HepG2 (cell line): ENCODE results near the gene CERT1. TPM values are rescaled to one million over a fixed set of nuclear protein-coding genes. Genes with fewer than 3 reads are reported as not detected.
A peak's percentile ranks its signal among the peaks of the same experiment; 100 is the strongest.

Source experiments
- CHD2 ChIP-seq: IDR thresholded peaks from 2 replicates; pipeline ENCODE4 v1.6.1; 2011; ENCODE audit warnings: low read depth, low read length, improper control_type of control experiment
- NAIF1 ChIP-seq: sonication (generic); formaldehyde crosslinking; IDR thresholded peaks from 2 replicates; pipeline ENCODE4 v1.5.0; 2020; ENCODE audit warnings: mild to moderate bottlenecking, missing genetic modification reagents, borderline replicate concordance
- NCOR1 ChIP-seq: fragments of 200-600 bp; sonication (generic); IDR thresholded peaks from 2 replicates; pipeline ENCODE4 v1.7.0; 2017; ENCODE audit warnings: antibody characterized with exemption, low read length, borderline replicate concordance
- PCBP1 ChIP-seq: fragments of 200-400 bp; formaldehyde crosslinking; IDR thresholded peaks from 2 replicates; pipeline ENCODE4 v1.6.1; 2017; ENCODE audit warnings: mild to moderate bottlenecking, low read depth, low read length, borderline replicate concordance
- ZMAT3 ChIP-seq: sonication (generic); formaldehyde crosslinking; conservative IDR thresholded peaks from 2 replicates; pipeline ENCODE4 v1.7.0; 2021; ENCODE audit warnings: missing genetic modification reagents
- ZNF264 ChIP-seq: sonication (generic); formaldehyde crosslinking; IDR thresholded peaks from 2 replicates; pipeline ENCODE4 v1.4.0; 2020; ENCODE audit warnings: missing genetic modification reagents
- ZNF709 ChIP-seq: sonication (generic); formaldehyde crosslinking; IDR thresholded peaks from 2 replicates; pipeline ENCODE4 v1.5.0; 2020; ENCODE audit warnings: mild to moderate bottlenecking, missing genetic modification reagents
- polyA plus RNA-seq, 8 experiments: library from polyadenylated mRNA; depleted of rRNA in 3 of 8; stranded (reverse) in 7 of 8; unstranded in 1 of 8; fragments of >200 nt; fragmentation: Illumina TruSeq in 4 of 8; extraction: Trizol in 4 of 8; gene quantifications; 2 replicates each; pipeline versions ENCODE4 v1.2.1 to v1.2.3, GENCODE V29; 2011 to 2016; ENCODE audit warnings: low read depth in 4 of 8, missing spikeins in 1 of 8, mixed read lengths in 1 of 8; ENCODE audit not compliant: insufficient read depth in 1 of 8
- total RNA-seq, 5 experiments: library from RNA; depleted of rRNA; stranded (reverse); fragments of >200 nt; fragmentation: Illumina TruSeq; extraction: Trizol; gene quantifications; 2 replicates each; pipeline ENCODE4 v1.2.3, GENCODE V29; 2016; ENCODE audit warnings: low read depth in 1 of 5
- TF ChIP-seq, protein P1 (sequence below): sonication (generic); formaldehyde crosslinking; conservative IDR thresholded peaks from 2 replicates; pipeline ENCODE4 v1.8.1; 2023; ENCODE audit warnings: missing genetic modification reagents
- TF ChIP-seq, protein P2 (sequence below), 2 experiments: sonication (generic) in 1 of 2; formaldehyde crosslinking in 1 of 2; IDR thresholded peaks; 2 replicates each; pipeline versions ENCODE4 v1.4.0 to v1.6.1; 2016 to 2020; ENCODE audit warnings: borderline replicate concordance in 1 of 2, low read depth in 1 of 2, mild to moderate bottlenecking in 1 of 2, missing genetic modification reagents in 1 of 2
- TF ChIP-seq, protein P3 (sequence below): IDR thresholded peaks from 2 replicates; pipeline ENCODE4 v1.6.1; 2016
- TF ChIP-seq, protein P4 (sequence below): sonication (generic); formaldehyde crosslinking; IDR thresholded peaks from 2 replicates; pipeline ENCODE4 v1.4.0; 2020; ENCODE audit warnings: mild to moderate bottlenecking, missing genetic modification reagents
- TF ChIP-seq, protein P5 (sequence below): sonication (generic); formaldehyde crosslinking; IDR thresholded peaks from 2 replicates; pipeline ENCODE4 v1.4.0; 2020; ENCODE audit warnings: missing genetic modification reagents, borderline replicate concordance

The CERT1 gene
- total and polyA plus RNA-seq, 2 of the 13 experiments (the other 11 are each of a cell fraction or from before 2014, with no cell fraction given): 8.2 to 12.7 TPM

- TF ChIP-seq, protein P1, sequence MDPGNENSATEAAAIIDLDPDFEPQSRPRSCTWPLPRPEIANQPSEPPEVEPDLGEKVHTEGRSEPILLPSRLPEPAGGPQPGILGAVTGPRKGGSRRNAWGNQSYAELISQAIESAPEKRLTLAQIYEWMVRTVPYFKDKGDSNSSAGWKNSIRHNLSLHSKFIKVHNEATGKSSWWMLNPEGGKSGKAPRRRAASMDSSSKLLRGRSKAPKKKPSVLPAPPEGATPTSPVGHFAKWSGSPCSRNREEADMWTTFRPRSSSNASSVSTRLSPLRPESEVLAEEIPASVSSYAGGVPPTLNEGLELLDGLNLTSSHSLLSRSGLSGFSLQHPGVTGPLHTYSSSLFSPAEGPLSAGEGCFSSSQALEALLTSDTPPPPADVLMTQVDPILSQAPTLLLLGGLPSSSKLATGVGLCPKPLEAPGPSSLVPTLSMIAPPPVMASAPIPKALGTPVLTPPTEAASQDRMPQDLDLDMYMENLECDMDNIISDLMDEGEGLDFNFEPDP (CRISPR knock-in tag): no peak
- TF ChIP-seq, protein P2, sequence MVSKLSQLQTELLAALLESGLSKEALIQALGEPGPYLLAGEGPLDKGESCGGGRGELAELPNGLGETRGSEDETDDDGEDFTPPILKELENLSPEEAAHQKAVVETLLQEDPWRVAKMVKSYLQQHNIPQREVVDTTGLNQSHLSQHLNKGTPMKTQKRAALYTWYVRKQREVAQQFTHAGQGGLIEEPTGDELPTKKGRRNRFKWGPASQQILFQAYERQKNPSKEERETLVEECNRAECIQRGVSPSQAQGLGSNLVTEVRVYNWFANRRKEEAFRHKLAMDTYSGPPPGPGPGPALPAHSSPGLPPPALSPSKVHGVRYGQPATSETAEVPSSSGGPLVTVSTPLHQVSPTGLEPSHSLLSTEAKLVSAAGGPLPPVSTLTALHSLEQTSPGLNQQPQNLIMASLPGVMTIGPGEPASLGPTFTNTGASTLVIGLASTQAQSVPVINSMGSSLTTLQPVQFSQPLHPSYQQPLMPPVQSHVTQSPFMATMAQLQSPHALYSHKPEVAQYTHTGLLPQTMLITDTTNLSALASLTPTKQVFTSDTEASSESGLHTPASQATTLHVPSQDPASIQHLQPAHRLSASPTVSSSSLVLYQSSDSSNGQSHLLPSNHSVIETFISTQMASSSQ (IDR thresholded peaks at IDR 0.05; ENCODE audit: low read depth): 0 out of 2 replicates have a peak, but pooled peaks have one; percentile 29
- TF ChIP-seq, protein P2 (CRISPR knock-in tag; IDR thresholded peaks at IDR 0.05; ENCODE audit: borderline replicate concordance): no peak
- TF ChIP-seq NAIF1 (CRISPR knock-in tag) (no peak), ZMAT3 (CRISPR knock-in tag) (no peak), CHD2 (no peak), ZNF709 (no peak), PCBP1 (no peak), NCOR1 (peak; percentile 39; the same call in 1 of the 2 replicates), ZNF264 (CRISPR knock-in tag) (no peak)
- TF ChIP-seq, protein P3, sequence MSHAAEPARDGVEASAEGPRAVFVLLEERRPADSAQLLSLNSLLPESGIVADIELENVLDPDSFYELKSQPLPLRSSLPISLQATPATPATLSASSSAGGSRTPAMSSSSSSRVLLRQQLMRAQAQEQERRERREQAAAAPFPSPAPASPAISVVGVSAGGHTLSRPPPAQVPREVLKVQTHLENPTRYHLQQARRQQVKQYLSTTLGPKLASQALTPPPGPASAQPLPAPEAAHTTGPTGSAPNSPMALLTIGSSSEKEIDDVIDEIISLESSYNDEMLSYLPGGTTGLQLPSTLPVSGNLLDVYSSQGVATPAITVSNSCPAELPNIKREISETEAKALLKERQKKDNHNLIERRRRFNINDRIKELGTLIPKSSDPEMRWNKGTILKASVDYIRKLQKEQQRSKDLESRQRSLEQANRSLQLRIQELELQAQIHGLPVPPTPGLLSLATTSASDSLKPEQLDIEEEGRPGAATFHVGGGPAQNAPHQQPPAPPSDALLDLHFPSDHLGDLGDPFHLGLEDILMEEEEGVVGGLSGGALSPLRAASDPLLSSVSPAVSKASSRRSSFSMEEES (CRISPR knock-in tag): no peak
- TF ChIP-seq, protein P4, sequence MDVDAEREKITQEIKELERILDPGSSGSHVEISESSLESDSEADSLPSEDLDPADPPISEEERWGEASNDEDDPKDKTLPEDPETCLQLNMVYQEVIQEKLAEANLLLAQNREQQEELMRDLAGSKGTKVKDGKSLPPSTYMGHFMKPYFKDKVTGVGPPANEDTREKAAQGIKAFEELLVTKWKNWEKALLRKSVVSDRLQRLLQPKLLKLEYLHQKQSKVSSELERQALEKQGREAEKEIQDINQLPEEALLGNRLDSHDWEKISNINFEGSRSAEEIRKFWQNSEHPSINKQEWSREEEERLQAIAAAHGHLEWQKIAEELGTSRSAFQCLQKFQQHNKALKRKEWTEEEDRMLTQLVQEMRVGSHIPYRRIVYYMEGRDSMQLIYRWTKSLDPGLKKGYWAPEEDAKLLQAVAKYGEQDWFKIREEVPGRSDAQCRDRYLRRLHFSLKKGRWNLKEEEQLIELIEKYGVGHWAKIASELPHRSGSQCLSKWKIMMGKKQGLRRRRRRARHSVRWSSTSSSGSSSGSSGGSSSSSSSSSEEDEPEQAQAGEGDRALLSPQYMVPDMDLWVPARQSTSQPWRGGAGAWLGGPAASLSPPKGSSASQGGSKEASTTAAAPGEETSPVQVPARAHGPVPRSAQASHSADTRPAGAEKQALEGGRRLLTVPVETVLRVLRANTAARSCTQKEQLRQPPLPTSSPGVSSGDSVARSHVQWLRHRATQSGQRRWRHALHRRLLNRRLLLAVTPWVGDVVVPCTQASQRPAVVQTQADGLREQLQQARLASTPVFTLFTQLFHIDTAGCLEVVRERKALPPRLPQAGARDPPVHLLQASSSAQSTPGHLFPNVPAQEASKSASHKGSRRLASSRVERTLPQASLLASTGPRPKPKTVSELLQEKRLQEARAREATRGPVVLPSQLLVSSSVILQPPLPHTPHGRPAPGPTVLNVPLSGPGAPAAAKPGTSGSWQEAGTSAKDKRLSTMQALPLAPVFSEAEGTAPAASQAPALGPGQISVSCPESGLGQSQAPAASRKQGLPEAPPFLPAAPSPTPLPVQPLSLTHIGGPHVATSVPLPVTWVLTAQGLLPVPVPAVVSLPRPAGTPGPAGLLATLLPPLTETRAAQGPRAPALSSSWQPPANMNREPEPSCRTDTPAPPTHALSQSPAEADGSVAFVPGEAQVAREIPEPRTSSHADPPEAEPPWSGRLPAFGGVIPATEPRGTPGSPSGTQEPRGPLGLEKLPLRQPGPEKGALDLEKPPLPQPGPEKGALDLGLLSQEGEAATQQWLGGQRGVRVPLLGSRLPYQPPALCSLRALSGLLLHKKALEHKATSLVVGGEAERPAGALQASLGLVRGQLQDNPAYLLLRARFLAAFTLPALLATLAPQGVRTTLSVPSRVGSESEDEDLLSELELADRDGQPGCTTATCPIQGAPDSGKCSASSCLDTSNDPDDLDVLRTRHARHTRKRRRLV (CRISPR knock-in tag): no peak
- TF ChIP-seq, protein P5, sequence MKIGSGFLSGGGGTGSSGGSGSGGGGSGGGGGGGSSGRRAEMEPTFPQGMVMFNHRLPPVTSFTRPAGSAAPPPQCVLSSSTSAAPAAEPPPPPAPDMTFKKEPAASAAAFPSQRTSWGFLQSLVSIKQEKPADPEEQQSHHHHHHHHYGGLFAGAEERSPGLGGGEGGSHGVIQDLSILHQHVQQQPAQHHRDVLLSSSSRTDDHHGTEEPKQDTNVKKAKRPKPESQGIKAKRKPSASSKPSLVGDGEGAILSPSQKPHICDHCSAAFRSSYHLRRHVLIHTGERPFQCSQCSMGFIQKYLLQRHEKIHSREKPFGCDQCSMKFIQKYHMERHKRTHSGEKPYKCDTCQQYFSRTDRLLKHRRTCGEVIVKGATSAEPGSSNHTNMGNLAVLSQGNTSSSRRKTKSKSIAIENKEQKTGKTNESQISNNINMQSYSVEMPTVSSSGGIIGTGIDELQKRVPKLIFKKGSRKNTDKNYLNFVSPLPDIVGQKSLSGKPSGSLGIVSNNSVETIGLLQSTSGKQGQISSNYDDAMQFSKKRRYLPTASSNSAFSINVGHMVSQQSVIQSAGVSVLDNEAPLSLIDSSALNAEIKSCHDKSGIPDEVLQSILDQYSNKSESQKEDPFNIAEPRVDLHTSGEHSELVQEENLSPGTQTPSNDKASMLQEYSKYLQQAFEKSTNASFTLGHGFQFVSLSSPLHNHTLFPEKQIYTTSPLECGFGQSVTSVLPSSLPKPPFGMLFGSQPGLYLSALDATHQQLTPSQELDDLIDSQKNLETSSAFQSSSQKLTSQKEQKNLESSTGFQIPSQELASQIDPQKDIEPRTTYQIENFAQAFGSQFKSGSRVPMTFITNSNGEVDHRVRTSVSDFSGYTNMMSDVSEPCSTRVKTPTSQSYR (CRISPR knock-in tag): no peak
These were observed 11.8 kb upstream of the CERT1 start (continued) for GRCh38 chr5:75523275-75523674.
